ENCODE measurements around the gene SAPCD2.
"Not testable (repeated sequence)": the region's sequence is repeated elsewhere in the genome, so short reads cannot be mapped to it uniquely, and the experiment has no call there.

Gene SAPCD2

GRCh38 chr9:137033481-137033880 lies 36.9 kb downstream of the SAPCD2 start:
- DNase-seq (ENCODE audit: low read depth, low spot score), result not testable (repeated sequence)

DNA sequence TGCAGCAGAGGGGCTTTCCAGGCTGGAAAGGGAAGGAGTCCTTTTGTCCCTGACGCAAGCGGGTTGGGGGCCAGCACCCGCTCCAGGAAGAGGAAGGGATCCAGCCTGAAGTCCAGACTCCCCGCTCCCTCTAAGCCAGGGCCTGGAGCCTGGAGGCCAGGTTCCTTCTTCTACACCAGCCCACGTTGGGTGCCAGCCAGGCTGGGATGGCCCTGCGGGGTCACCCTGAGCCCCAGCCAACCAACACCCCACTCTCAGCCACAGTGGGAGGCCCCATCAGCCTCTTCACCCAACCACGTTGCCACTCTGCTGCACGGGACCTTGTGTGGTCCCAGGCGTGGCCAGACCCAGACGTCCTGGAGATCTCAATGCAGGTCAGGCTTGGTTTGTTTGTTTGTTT lies 37.5 kb downstream of the SAPCD2 start:
- no peak for DNase-seq (ENCODE audit: low read depth, low spot score)

DNA sequence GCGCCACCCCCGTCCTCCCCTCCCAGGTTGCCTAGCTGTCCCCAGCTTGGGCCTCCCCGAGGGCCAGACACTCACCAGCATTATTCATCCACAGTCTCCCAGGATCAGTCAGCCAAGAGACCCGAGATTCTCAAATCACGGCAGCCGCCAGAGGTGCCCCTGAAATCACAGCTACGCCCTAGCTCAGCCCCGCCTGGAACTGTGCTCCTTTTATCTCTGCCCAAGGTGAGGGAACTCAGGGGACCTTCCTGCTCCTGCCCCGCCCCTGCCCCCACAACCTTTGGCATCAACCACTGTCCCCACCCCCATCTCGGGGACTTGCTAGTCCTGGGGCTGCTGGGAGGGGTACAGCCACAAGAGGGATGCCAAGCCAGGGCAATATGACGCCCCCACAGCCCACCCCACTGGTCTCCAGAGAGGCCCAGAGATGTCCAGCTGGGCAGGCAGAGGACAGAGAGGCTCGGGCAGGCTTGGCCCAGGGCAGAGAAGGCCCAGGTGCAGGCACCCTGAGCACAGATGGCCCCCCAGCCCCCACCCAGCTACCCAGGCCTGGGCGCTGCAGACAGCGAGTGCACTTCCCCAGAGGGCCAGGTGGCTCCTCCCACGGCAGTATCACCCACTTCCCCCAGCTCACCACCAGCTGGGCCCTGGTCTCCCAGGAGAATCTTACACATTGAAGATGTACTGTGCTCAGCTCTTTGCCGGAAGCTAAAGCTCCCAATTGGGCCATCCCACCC lies 38.3 kb downstream of the SAPCD2 start, which contains the start of gene FUT7:
TSS of gene FUT7 (minus strand) at position 185 of the 737 bp plus-strand sequence. CDS start at position 88, 97 bp downstream.
- DNase-seq (ENCODE audit: low read depth, low spot score), result no peak

DNA sequence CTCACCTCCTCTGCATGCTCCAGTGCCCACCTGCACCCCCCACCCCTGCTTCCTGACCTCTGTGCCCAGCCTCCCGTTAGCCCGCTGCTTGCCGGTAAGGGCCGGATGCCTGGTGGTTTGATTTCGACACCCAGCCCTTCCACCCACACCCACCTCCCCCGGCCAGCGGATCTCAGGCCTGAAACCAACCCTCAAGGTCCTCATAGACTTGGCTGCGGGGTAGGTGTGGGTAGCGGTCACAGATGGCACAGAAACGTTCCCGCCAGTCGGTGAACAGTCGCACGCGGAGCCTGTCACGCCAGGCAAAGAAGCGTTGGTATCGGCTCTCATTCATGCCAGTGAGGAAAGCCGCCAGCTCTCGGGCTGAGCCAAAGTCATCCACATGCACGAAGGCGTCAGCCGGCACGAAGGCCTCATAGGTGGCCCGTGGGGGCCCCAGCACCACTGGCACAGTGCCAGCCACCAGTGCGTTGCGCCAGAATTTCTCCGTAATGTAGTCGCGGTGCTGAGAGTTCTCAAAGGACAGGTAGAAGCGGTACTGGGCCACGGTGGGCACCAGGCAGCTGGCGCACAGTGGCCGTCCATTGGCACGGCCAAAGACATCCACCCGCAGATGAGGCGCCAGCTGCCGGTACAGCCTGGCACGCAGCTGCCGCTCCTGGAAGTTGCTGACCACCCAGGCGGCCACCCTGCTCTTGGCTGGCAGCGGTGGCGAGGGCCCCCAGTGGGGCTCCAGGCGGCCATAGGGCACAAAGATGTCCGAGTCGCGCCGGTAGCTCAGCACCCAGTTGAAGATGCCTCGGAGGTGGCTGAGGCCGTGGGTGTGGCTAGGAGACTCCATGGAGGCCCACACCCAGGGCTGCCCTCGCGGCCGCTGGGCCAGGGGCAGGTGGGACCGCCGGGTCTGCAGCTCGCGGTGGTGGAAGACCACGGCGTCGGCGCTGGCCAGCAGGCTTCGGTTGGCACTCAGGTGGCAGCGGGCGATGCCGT lies 39.5 kb downstream of the SAPCD2 start:
- no peak for DNase-seq (ENCODE audit: low read depth, low spot score)

GRCh38 chr9:137030006-137030405 lies 40.4 kb downstream of the SAPCD2 start:
- no peak for DNase-seq (ENCODE audit: low read depth, low spot score)

GRCh38 chr9:137029058-137029936 lies 41.1 kb downstream of the SAPCD2 start:
- no peak for DNase-seq (ENCODE audit: low read depth, low spot score)

DNA sequence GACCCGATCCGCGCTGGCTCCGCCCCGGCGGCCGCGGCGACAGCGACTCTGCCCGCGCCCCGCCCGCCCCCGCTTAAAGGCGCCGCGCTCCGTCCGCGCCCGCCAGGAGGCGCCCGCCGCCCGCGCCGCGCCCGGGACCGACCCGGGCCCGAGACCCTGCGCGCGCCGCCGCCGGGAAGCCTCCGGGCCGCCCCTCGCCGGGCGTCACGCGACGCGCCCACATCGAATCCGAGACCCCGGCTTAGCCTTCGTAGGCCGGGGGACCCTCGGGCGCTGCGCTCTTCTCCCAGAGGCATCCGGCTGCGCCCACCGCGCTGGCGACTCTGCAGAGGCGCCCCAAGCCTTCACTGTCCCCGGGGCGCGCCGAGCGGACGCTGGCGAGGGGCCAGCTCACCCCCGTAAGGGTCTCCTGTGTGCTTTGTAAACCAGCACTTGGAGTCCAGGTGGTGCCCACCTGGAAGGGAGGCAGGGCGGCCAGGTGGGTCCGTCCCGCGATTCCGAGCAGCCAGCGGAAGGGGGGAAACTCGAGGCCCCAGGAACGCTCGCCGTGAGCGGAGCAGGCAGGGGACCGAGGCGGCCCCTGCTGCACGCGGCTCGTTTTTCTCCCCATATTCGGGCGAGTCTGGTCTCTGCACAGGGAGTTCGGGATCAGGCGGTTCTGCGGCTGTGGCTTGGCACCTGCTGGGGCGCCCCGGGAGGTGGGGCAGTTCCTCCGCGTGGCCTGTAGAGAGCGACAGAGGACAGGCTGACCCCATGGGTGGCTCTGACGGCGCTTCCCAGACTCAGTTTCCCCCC lies 41.9 kb downstream of the SAPCD2 start:
- DNase-seq (ENCODE audit: low read depth, low spot score), result no peak

DNA sequence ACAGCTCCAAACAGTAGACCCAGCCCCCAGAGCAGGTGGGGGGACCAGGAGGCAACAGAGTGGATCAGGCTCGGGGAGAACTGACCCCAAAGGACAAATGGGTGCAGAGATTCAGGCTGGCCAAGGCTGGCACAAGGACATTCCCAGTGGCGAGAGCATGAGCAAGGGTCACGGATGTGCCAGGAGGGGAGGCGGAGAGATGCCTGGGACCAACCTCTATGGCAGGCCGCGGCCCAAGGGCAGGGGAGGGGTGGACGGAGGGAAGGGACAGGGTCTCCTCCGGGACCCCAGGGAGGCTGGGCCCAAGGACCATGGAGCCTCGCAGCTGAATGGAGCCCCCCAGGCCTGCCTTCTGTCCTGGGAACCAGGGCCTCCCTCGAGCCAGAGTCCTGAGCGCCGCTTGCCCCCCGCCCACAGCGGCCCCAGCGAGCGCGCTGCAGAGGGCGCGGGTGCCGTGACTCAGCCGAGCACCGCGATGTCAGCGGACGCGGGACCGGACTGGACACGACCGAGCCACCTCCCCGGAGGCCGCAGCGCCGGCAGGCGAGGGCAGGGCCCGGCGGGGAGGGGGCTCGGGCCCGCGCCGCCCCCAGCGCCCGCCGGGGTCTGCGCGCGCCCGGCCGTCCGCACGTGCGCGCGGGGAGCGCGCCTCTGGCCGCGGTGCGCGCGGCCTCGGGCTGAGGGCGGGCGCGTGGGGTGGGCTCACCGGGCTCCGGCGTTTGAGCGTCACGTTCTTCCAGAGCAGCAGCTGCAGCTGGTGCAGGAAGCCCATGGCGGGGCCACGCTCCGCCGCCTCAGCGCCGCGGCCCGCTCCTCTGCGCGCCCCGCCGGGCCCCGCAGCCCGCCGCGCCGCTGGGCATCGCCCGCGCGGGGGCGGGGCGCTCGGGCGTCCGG lies 42.7 kb downstream of the SAPCD2 start, which contains the start of gene ABCA2:
TSS of gene ABCA2 (minus strand) at position 869 of the 894 bp plus-strand sequence. CDS start at position 772, 97 bp downstream.
- DNase-seq (ENCODE audit: low read depth, low spot score), result no peak

- DNase-seq (ENCODE audit: low read depth, low spot score), result no peak
Measured at GRCh38 chr9:137026828-137027227, 43.5 kb downstream of the SAPCD2 start.

- DNase-seq (ENCODE audit: low read depth, low spot score), result no peak
Measured at GRCh38 chr9:137026384-137026783, 44.0 kb downstream of the SAPCD2 start.

GRCh38 chr9:137025517-137025966 lies 44.8 kb downstream of the SAPCD2 start:
- DNase-seq (ENCODE audit: low read depth, low spot score), result no peak

DNA sequence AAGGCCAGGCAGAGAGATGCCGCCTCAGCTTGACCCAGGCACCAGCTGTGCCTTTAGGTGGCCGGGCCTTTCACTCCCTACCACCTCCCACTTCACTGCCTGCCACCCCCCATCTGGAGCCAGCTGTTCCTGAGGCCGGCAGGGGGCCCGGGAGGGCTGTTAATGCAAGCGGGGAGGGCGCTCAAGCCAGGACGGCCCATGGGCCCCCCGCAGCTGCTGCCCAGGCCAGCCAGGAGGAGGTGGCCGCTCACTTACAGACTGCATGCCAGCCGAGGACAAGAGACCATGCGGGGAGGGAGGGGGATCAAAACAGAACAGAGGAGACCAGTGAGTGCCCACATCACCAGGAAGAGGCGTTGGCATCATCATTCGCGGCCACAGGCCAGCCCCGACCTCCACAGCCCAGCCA lies 46.8 kb downstream of the SAPCD2 start:
- no peak for DNase-seq (ENCODE audit: low read depth, low spot score)

DNA sequence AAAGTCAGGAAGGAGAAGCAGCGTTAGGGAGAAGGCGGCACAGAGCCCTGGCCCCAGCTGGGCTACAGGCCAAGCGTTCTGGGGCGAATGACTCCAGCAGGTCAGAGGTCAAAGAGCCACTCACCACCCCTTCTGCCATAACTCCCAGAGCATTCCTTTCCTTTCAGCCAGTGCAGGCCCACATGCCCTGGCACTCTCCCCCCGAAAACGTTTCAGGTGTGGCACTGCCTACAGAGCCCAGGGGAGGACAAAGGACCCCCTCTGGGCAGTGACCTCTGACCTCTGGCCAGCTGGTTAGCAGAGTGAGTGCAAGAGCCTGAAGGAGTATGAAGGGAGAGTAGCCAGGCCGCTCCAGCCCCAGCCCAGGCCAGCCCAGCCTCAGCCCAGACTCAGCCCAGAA lies 47.2 kb downstream of the SAPCD2 start:
- DNase-seq (ENCODE audit: low read depth, low spot score), result no peak

DNA sequence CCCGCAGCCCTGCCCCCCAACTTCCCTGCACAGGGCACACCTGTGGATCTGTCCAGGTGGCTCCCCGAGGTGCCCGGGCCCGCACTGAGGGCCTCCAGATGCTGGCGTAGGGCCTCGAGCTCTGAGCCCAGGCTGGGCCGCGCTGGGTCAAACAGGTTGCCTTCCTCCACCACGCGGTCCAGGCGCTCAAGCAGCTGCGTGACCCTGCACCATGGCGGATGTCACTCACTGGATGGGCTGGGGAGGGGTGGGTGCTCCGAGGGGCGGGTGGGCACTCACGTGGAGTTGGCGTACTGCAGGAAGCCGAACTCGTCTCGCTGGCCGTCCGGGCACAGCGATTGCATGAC lies 47.7 kb downstream of the SAPCD2 start:
- DNase-seq (ENCODE audit: low read depth, low spot score), result no peak

DNA sequence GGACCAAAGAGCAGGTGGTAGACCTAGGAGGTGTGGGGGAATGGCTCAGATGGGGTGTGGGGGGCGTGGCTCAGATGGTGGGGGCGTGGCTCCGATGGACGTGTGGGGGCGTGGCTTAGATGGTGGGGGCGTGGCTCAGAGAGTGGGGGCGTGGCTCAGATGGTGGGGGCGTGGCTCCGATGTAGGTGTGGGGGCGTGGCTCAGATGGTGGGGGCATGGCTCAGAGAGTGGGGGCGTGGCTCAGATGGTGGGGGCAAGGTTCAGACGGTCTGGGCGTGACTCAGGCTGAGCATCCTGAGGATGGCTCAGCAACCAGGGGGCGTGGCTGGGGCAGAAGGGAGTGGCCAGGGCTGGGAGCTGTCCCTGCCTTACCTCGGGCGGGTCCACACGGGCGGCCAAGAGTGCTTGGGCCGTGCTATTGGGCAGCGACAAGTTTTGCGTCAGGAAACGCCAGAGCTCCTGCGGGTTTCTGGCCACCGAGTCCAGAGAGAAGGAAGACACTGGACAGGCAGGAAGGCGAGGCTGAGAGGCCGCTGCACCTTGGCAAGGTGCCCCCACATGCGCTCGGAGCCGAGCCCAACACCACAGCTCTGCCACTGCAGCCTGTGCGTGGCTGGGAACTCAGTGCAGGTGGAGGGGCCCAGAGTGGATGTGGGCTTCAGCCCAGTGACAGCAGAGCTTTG lies 48.2 kb downstream of the SAPCD2 start:
- DNase-seq (ENCODE audit: low read depth, low spot score), result peak; percentile 70

GRCh38 chr9:137021568-137021978 lies 48.8 kb downstream of the SAPCD2 start:
- DNase-seq (ENCODE audit: low read depth, low spot score), result no peak

- DNase-seq (ENCODE audit: low read depth, low spot score), result no peak
Measured at GRCh38 chr9:137020771-137021567, 49.4 kb downstream of the SAPCD2 start.

Data from iPS DF 19.7 (cell line).